ENCODE measurements around the gene RGS14. TPM values are rescaled to one million over a fixed set of nuclear protein-coding genes. Genes with fewer than 3 reads are reported as not detected.
A peak's percentile ranks its signal among the peaks of the same experiment; 100 is the strongest.

RGS14 gene
- total RNA-seq, 1 experiment from 2014 or later: 16.0 TPM

DNA sequence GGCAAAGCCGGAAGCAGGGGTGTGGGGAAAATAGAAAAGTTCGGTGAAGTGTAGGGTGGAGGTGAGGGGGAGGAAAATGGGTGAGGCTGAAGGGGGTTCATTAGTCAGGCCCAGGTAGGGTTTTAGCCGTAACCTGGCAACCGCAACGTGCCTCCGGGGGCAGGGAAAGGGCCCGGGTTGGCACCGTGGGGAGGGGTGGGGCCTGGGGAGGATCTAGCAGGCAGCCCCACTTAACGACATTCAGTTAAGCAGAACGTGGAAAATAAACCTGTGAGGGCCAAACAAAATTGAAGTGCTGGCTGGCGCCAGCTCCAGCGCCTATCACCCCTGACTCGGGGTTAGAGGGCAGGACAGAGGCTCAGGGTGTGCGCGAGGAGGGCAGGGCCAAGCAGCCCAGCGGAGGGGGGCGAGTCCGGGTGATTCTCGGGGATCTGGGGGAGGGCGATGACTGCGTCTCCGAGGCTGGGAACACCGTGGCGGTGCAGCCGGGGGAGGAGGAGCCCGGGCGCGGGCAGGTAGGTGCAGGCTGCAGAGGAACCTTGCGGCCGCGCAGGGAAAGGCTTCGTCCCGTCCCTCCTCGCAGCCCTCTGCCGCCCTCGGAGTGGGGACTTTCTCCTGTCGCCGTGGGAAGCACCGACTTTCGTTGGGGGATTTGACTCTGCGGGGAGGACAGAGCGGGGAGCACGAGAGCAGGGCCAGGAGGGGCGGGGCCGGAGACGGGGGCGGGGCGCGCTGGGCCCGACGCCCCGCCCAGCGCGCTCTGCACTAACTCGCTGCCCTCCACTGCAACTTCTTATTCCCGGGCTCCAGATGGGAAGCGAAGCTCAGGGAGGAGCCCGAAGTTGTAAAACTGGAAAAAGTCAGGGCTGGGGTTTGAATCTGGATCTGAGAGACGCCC lies 5.1 kb downstream of the RGS14 start:
- DNase-seq (ENCODE audit: extremely low read depth, low read depth): peak; percentile 30

DNA sequence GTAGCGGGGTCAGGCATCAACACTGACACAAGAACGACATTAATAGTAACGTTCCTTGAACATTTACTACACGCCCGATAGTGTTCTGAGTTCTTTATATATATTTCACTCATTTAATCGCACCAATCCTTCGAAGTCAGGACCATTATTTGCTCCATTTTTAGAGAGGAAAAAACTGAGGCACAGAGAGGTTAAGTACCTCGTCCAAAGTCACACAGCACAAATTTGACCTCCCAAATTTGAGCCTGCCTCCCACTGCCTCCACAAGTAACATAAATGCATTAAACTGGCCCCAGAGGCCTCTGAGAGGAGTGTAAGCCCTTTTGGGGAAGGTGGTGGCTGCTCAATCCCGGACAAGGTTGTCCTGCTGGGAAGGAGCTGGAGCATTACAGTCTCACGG lies 5.8 kb downstream of the RGS14 start:
- DNase-seq (ENCODE audit: extremely low read depth, low read depth): no peak

DNA sequence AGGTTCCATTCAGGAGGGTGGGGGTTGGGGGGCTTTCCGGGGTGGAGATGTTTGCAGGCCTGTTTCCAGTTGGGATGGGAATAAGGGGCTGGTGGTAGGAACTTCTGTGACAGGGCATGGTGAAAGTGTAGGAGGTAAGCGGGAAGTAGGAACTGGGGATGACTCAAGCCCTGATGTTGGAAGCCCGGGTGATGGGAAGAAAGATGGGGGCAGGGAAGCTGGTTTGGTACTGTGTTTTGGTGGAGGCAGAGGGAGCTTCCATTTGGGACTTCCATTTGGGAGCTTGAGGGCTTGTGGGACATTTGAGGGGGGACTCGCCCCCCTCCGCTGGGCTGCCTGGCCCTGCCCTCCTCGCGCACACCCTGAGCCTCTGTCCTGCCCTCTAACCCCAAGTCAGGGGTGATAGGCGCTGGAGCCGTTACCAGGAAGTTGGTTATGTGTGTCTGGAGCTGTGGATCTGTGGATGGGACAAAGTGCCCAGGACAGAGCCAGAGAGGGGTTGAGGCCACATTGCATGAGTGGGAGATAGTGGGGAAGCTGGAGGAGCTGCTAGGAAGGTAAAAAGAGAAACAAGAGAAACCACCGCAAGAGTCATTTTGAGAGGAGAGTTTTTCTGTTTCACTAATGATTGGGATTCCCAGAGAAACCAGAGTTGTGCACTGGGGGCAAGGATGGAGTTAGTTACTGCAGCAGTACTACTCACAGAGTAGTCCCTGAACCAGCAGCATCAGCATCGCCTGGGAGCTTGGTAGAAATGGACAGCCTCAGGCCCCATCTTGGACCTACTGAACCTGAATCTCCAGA lies 6.6 kb downstream of the RGS14 start:
- no peak for DNase-seq (ENCODE audit: extremely low read depth, low read depth)

DNA sequence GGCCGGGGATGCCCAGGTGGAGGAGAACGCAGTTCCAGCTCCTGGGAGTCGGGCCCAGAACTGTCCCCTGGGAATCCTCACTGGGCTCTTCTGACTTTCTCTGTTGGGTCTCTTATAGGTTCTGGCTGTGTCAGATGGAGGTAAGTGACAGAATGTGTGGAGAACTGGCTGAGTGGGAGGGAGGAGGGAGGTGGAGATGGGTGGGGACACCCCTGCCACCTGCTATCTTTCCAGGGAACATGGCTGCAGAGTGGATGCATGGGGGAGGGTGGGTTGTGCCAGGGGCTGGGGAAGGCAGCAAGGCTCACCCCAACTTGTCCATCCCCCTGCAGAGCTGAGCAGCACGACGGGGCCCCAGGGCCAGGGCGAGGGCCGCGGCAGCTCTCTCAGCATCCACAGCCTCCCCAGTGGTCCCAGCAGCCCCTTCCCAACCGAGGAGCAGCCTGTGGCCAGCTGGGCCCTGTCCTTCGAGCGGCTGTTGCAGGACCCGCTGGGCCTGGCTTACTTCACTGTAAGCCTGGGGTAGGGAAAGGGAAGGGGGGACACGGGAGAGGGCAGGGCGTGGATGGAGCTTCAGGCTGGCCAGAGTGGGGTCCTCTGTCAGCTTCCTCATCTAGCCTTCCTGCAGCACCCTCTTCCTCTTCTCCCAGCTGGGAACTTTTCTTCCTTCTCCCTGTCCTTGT lies 8.3 kb downstream of the RGS14 start:
- DNase-seq (ENCODE audit: extremely low read depth, low read depth): no peak

DNA sequence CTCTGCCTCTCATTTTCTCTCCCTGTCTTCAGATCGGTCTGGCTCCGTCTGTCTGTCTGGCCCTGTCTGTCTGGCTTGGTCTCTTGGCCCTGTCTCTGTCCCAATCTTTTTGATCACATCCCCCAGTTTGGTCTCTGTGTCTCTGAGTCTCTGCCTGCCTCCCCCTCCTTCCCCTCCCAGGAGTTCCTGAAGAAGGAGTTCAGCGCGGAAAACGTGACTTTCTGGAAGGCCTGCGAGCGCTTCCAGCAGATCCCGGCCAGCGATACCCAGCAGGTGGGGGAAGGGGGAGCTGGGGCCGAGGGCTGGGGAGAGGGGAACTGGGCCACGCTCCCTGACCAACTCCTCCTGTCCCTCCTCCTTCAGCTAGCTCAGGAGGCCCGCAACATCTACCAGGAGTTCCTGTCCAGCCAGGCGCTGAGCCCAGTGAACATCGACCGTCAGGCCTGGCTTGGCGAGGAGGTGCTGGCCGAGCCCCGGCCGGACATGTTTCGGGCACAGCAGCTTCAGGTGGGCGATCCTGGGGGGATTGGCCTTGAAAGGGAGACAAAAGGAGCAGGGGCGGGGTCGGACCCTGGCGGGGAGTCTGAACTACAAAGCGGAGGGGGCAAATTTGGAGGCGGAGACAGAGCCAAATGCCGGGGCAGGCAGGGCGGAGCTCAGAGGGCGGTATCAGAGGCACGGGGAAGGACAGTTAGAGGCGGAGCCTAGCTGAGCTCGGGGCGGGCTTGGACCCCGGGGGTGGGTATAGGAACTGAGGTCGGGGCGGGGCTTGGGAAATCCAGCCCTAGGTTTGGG lies 9.0 kb downstream of the RGS14 start:
- no peak for DNase-seq (ENCODE audit: extremely low read depth, low read depth)

DNA sequence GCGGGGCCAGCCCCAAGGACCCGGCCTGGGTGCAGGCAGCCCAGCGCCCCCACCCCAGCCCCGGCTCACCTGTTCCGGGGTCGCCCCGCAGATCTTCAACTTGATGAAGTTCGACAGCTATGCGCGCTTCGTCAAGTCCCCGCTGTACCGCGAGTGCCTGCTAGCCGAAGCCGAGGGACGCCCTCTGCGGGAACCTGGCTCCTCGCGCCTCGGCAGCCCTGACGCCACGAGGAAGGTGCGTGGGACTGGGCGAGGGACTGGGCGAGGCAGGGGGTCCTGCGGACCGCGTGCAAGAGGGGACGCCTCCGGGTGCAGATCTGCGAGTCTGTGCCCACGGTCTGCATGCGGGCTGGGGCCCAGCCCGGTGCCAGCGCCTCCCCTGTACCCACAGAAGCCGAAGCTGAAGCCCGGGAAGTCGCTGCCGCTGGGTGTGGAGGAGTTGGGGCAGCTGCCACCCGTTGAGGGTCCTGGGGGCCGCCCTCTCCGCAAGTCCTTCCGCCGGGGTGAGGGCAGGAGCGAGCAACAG lies 9.7 kb downstream of the RGS14 start:
- DNase-seq (ENCODE audit: extremely low read depth, low read depth): no peak

DNA sequence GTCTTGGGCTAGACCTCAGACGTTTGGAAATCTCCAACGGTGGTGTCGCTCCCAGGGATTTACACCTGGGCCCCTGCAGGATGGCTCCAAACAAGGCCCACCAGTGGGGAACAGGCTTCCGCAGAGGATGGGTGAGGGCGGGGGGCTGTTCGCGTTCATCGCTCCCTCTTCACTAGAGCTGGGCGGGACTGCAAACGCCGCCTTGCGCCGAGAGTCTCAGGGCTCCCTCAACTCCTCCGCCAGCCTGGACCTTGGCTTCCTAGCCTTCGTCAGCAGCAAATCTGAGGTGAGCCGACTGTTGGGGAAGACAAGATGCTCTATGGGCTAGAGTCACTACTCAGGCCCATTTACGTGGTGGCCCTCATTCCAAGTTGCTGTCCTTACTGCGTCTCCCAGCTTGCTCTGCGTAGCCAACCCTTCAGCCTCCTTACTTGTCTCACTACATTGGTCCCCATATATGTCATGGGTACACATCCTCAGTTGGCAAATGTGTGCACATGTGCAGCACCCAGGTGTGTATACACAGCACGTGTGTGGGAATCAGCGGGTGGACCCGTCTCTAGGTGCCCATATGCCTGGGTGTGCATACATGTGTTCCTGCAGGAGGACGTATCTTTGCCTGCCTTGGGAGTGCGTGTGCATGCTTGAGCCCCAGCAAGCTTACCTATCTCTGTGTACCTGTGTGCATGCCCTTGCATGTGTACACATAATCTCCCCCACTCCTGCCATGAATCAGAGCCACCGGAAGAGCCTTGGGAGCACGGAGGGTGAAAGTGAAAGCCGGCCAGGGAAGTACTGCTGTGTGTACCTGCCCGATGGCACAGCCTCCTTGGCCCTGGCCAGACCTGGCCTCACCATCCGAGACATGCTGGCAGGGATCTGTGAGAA lies 10.5 kb downstream of the RGS14 start:
- DNase-seq (ENCODE audit: extremely low read depth, low read depth): no peak

DNA sequence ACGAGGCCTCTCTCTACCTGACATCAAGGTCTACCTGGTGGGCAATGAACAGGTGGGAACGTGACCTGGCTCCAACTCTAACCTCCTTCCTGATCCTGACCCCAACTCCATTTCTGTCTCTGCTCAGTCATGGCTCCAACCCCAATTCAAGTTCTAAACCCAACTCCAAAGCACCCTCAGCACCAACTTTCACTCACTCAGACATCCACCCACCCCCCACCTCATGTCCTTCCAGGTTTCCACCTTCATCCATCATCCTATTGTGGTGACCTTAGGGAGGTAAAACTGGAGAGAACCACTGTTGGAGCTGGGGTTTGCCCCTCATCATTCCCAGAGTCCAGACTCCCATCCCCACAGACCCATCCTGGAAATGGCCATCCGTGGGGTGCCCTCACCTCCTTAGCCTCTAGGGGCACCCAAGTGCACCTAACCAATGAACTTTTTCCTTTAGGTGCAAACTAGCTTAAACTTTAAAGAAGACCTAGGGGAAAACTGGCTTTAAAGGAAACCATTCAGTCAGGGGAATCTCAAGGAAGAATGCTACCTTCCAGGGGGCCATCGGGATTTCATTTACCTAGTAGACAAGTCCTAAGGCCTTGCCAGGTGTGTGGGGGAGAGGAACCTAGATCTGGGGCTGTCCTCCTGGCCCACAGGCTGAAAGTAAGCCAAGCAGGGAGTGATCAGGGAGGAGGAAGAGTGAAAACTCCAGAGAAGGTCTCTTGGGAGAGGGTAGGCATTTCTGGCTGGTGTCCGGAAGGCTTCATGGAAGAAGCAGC lies 11.3 kb downstream of the RGS14 start:
- peak; percentile 56 for DNase-seq (ENCODE audit: extremely low read depth, low read depth)

DNA sequence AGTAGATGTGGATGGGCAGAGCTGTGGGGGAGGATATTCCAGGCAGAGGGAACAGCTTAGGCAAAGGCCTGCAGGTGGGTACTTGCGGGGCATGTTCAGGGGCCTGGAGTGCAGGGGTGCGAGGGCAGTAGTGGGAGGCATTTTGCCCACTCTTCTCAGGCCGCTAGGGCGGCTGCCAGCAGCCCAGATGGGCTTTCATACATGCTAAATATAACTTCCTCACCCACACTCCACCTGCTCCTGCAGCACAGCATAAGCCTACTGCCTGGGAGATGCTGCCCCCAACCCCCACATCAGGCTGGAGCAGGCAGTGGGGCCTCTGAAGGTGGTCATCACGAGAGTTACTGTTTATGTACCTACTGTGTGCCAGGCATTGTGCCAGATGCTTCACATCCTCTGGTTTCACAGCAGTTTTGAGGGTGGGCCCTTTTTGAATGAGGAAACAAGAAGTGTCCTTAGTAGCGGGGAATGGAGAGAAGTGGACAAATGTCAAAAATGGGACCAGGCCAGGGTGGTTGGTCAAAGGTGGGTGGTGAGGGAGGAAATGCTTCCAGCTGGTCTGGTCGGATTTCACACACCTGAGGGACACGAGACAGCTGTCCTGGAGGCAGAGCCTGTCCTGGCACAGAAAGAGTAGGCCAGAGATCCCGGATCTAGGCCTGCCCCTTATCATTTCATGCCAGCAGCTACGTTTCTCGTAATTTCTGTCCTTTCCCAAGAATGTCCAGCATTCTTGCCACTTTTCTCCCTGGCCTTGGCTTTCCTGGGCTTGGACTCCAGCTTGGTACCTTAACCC lies 12.1 kb downstream of the RGS14 start:
- DNase-seq (ENCODE audit: extremely low read depth, low read depth): no peak

DNA sequence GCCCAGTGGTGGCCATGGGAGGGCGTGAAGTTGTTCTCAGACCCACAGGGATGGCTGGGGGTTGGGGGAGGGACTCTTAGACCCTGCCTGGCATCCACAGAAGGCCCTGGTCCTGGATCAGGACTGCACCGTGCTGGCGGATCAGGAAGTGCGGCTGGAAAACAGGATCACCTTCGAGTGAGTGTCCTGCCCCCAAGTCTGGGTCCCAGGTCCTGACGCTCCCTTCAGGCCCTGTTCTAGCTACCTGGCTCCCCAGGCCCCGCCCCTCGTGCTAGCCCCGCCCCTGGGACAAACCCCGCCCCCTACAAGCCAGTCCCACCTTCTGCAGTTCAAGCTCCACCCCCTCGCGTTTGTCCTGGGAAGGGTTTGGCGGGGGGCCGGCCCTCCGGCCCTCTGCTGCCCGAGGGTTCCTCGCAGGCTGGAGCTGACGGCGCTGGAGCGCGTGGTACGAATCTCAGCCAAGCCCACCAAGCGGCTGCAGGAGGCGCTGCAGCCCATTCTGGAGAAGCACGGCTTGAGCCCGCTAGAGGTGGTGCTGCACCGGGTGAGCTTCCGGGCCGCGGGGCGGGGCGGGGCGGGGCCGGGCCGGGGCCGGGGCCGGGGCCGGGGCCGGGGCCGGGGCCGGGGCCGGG lies 12.9 kb downstream of the RGS14 start:
- DNase-seq (ENCODE audit: extremely low read depth, low read depth): peak; percentile 90

DNA sequence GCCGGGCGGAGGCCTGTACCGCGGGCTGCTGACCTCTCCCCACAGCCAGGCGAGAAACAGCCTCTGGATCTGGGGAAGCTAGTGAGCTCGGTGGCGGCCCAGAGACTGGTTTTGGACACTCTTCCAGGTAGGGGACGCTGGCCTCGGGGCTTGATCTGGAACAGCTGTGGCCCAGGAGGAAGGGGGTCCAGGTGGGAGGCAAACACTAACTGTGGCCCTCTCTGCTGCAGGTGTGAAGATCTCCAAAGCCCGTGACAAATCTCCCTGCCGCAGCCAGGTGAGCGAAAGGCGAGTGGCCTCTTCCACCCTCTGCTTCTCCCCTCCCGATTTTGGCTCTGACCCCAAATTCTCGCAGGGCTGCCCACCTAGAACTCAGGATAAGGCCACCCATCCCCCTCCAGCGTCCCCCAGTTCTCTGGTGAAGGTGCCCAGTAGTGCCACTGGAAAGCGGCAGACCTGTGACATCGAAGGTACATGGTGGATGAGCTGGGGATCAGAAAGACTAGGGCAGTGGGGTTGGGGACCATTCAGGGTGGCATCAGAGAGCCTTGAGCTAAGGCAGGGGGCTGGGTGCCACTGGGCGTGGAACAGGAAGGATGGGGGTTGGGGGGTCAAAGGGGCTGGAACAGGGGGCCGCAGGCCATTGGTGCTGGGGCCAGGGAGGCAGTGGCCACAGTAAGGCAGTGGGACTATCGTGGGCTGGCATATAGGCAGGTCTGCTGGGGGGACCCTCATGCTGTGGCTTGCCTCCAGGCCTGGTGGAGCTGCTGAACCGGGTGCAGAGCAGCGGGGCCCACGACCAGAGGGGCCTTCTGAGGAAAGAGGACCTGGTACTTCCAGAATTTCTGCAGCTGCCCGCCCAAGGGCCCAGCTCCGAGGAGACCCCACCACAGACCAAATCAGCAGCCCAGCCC lies 13.7 kb downstream of the RGS14 start:
- no peak for DNase-seq (ENCODE audit: extremely low read depth, low read depth)

DNA sequence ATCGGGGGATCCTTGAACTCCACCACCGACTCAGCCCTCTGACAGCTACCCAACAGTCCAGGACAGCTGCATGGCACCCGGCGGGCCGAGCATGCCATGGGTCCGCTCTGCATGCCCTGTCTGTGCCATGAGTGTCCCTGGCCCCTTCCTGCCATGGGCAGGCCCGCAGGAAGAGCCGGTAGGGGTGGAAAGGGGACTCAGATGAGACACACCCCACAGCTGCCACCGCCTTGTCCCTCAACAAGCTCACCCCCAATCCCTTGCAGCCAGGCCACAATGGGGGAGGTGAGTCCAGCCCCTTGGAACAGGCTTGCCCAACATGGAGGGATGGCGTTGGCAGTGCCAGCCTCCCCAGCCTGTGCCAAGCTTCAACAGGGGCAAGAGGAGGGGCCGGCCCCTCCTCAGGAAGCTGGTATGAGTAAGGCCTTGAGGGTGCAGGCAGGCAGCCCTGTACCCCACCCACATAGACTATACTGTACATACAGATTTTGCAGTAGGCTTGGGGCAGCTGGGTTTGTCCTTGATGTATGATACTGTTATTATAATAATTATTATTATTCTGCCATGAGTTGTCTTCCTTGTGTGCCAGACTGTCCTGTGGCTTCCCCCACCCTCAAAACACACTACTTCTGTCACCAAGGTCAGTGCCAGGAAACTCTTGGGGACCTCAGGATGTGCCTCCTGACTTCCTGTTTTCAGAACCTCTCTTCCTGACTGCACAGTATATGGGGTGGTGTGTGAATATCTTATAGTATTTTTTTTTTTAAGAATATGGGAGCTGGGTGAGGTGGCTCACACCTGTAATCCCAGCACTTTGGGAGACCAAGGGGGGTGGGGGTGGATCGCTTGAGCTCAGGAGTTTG lies 14.5 kb downstream of the RGS14 start:
- DNase-seq (ENCODE audit: extremely low read depth, low read depth): no peak

DNA sequence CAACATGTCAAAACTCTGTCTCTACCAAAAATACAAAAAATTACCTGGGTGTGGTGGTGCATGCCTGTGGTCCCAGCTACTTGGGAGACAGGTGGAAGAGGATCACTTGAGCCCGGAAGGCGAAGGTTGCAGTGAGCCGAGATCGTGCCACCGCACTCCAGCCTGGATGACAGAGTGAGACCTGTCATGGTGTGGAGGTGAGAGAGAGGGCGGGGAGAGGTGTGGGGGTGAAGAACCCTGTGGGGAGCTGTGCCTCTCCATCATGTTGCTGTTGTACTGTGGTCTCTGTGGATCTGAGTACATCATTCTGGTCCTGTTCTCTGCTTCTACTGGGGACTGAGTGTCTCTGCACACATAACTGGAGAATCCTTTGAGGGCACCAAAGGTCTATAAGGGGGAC lies 15.2 kb downstream of the RGS14 start:
- no peak for DNase-seq (ENCODE audit: extremely low read depth, low read depth)

DNA sequence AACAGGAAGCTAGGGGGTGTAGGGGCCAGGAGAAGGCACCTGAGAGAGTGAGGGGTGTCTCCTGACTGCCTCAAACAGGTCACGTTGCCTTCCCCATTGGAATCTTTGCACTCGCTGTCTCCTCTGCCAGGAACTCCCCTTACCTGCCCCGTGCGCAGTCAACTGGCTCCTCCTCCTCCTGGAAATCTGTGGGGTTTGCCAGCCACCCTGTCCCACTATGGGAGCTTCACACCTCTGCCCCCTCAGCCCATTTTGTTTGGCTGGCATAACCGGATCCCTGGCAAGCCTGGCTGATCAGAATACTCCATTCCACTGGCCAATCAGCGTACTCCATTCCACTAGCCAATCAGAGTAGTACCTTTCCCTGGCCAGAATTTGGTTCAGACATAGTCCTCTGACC lies 16.1 kb downstream of the RGS14 start:
- DNase-seq (ENCODE audit: extremely low read depth, low read depth): no peak

DNA sequence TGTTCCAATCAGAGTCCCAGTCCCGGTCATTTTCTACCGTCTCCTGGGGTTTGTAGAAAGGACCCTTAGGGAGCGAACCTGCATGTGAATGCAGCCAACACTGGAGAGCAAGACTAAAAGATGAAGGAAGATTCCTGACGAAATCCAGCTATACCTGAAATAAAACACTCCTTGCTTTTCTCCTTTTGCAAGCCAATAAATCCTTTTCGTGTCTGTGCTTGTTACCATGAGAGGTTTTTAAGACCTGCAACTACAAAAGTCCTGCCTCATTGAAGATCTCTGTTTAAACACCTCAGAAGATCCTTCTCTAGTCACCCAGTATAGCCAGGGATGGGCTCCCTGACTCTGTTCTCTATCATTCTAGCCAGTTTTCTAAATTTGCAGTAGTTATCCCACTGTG lies 16.5 kb downstream of the RGS14 start:
- no peak for DNase-seq (ENCODE audit: extremely low read depth, low read depth)

Data from NCI-H460 (cell line).